Activated CD4-positive, alpha-beta T cell treated with anti-CD3 and anti-CD28 coated beads, Interleukin-2, amount 50 U/mL, for 16 hours (primary cell): ENCODE data around the gene BTG2.
"Not testable (repeated sequence)": the region's sequence is repeated elsewhere in the genome, so short reads cannot be mapped to it uniquely, and the experiment has no call there.

Source experiments
- DNase-seq: peaks from one replicate; pipeline ENCODE4 v3.0.0-alpha.2; 2020

BTG2 gene

DNA sequence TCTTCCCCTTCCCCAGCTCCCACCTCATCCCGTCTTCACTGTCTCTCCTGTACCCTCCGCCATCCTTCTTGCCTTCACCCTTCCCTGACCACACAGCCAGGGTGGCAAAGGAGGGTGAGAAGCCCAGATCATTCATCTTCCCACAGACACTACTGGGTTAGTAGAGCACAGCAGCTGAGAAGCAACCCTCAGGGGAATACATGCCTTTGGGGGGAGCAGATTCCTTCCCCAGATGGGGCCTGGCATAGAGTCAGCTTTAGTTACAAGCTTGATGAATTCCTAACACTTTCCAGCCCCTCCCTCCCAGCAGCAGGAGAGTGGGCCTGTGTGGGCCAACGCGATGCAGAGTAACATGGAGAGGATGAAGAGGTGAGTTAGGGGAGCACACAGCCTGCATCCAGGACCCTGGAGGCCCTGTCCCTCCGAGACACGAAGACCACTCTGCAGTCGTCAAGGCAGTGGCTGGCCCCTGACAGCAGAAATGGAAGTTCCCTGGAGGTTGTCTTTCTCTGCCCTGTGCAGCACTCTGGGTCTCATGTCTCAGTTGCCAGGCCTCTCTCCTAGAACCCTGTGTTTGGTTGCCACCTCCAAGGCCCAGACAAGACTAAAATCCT, 8.8 kb upstream of the BTG2 start:
- DNase-seq: no peak

DNA sequence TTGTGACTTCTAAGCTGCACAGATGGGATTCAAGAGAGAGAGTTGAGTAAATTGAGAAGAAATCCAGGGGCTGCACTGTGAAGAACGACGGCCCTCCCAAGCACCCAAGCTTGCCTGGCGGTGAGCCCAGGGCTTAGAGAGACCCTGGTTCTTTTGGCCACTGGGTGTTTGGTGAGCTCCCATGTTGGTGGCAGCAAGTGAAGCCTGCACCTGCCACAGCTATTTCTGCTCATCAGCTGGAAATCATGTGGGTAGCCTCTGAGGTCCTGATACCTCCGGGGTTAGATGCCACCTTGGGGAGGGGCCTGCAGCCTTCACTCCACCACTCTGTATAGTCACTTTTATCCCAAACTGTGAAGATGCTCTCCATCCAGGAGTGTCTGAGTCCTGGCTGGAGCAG, 6.2 kb upstream of the BTG2 start:
- DNase-seq: no peak

DNA sequence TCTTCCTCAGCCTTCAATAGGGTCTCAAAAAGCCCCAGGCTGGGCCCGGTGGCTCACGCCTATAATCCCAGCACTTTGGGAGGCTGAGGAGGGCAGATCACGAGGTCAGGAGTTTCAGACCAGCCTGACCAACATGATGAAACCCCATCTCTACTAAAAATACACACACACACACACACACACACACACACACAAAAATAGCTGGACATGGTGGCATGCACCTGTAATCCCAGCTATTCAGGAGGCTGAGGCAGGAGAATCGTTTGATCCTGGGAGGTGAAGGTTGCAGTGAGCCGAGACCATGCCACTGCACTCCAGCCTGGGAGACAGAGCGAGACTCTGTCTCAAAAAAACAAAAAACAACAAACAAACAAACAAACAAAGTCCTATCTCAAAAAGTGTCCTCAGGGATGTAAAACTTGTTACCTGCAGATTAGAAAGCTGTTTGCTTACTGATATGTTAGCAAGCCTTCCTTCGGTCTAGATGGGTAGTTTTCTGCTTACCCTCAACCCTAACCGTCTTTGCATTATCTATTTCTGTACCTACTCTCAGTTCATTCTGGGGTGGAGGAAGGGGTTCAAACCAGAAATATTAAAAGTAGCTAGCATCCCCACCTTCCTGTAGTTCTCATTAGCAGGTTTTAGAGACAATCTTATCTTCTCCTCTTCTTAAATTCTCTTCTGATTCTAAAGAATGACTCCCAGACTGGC, 5.4 kb upstream of the BTG2 start:
- DNase-seq: not testable (repeated sequence)

DNA sequence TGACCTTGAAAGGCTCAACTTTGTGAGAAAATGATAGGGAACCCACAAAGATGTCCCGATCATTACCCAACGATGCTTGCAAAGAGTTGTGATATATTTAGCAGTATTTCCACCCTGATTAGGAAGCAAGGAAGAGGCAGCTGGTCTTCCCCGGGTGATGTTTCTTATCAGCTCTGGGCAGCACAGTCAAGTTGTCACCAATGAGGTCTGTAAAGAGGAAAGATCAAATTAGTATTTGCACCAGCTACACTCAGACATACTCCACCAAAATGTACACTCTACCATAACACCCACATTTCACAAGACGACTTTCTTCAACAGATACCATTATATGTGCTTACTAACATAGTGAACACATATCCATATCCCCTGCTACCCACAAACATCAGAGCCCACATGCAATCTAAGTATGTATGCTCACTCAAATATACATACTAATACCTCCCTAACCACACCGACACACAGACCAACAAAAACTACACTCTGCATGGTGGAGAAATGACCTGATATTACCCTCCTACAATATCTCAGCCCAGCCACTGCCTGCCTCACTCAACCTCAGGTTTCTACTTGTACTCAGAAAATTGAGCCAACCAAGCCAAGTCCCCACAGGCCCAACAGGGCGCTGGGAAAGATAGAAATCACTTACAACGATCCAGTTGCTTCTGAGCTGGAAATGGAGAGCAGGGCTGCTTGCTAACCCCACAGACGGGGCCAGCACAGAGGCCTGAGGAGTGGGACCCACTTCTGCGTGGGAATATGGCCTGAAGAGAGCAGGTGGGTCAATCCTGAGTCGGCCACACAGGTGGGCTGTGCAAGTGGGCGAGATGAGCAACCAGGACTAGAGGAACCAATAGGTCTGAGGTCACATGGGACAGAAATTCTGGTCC, 4.6 kb upstream of the BTG2 start:
- no peak for DNase-seq

DNA sequence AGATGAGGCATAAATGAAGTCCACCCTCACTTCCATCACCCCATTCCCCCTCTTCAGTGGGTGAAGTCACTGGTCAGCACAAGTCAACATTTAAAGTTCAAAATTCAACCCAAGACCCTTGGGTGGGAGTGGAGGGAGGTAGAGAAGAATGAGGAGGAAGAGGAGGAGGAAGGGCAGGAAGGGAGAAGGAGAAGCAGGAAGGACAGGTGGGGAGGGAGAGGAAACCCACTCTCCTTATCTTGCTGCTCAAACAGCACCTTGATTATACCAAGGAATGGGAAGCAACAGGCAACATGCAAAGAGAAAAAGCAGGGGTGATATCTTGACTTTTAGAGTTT, 4.0 kb upstream of the BTG2 start:
- DNase-seq: no peak

DNA sequence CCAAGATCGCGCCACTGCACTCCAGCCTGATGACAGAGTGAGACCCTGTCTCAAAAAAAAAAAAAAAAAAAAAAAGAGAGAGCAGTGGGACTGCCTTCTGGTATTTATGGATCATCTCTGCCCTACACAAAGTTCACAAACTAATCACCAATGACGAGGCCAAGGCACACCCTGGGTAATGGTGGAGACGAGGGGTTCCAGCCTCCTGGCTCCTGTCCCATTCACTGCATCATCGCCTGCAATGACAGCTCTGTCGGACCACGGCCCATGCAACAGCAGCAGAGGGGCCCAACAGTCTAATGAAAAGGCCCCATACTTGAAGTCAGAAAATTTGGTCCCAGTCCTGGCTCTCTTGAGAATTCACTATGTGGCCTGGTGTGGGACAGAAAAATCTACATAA, 2.9 kb upstream of the BTG2 start:
- DNase-seq: no peak

DNA sequence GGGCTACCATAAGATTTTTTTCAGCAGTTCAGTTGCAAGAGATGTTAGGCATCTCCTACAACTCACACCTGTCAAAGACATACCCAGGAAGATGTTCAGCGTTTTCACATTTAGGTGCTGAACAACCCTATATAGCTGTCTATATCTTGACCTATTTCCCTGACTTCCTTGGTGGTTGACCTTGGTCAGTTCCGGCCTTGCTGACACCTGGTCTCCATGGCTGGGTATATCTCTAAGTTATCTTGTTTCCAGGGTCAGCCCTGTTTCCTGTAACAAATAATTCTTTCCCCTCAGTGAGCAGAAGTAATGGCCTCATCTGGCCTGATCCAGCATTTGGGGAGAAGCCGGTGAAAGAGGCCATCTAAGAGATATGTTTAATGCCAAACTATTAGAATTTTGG, 2.4 kb upstream of the BTG2 start:
- DNase-seq: no peak

DNA sequence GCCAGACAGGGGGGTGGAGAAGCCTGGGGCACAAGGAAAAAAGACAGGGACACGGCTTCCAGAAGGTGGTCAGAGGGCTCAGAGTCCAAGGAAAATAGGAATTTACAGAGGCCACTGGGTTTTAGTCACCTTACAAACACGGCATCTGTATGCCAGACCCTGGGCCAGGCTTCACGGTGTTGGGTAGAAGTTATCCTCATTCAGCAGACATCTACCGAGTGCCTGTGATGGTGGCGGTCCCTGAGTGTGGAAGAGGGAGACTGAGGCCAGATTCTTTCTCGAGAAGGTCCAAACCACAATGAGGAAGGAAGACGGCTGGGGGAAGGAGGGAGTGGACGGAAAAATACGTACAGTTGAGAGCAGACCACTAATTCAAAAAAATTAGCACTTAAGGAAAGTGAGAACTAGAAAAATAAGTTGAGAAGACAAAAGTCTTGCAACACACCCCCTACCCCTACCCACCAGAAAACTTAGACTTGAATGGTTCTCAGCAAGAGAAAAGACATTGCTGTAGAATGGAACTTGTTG, 864 bp upstream of the BTG2 start:
- no peak for DNase-seq

DNA sequence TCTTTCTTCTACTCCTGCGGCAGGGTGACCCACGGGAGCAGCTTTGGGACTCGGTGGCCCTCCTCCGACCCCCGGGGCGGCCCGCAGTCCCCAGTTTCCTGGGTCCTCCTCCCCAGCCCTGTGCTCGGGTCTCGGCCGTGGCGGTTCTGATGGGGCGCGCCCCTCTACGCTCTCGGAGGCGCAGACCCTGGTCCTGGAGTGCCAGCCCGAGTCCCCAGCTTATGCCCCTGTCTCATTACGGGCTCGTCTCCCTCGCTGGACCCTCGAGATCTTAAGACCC, 430 bp downstream of the BTG2 start:
- DNase-seq: no peak

DNA sequence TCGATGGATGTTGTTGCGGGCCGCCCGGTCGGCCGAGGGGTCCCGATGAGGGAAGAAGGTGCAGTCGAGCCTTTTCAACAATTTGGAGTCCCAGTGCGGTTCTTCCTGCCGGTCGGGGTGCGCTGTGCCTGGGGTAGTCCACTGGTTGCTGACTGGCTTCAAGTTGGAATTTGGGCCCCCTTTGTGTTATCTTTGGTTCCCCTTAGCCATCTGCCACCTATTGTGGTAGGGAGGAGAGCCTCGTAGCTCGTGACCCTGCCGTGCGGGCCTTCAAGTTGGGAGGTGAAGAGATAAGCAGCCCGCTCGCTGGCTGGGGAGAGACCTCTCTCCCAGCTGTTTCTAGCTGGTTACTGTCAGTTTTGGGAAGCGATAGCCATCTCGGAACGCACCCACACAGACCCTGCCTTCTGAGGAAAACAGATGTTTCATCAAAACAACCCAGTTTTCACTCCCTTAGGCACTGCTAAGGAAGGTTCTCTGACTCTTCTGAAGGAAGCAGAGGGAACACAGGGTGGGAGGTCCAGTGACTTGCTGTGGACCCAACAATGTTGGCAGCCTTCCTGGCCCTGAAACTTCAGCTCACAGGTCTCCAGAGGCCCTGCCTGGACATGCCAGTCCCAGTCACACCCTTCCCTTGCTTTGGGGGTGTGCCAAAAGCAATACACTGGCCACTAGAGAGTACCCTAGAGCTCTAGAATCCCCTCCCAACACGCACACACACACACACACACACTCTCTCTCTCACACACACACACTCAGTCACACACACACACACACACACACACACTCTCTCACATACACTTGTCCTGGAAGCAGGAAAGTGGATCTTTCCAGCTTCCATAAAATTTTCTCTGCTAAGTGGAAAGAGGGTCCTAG, 1.0 kb downstream of the BTG2 start:
- DNase-seq: no peak

DNA sequence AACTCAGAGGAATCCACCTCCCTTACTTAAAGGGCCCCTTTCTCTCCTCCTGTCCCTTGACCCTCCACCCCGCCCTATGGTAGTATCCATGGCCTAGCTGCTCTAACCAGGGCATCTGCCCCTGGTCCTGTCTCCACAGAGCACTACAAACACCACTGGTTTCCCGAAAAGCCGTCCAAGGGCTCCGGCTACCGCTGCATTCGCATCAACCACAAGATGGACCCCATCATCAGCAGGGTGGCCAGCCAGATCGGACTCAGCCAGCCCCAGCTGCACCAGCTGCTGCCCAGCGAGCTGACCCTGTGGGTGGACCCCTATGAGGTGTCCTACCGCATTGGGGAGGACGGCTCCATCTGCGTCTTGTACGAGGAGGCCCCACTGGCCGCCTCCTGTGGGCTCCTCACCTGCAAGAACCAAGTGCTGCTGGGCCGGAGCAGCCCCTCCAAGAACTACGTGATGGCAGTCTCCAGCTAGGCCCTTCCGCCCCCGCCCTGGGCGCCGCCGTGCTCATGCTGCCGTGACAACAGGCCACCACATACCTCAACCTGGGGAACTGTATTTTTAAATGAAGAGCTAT, 1.7 kb downstream of the BTG2 start:
- no peak for DNase-seq

DNA sequence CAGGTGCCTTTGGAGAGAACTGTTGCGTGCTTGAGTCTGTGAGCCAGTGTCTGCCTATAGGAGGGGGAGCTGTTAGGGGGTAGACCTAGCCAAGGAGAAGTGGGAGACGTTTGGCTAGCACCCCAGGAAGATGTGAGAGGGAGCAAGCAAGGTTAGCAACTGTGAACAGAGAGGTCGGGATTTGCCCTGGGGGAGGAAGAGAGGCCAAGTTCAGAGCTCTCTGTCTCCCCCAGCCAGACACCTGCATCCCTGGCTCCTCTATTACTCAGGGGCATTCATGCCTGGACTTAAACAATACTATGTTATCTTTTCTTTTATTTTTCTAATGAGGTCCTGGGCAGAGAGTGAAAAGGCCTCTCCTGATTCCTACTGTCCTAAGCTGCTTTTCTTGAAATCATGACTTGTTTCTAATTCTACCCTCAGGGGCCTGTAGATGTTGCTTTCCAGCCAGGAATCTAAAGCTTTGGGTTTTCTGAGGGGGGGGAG, 2.4 kb downstream of the BTG2 start:
- no peak for DNase-seq

DNA sequence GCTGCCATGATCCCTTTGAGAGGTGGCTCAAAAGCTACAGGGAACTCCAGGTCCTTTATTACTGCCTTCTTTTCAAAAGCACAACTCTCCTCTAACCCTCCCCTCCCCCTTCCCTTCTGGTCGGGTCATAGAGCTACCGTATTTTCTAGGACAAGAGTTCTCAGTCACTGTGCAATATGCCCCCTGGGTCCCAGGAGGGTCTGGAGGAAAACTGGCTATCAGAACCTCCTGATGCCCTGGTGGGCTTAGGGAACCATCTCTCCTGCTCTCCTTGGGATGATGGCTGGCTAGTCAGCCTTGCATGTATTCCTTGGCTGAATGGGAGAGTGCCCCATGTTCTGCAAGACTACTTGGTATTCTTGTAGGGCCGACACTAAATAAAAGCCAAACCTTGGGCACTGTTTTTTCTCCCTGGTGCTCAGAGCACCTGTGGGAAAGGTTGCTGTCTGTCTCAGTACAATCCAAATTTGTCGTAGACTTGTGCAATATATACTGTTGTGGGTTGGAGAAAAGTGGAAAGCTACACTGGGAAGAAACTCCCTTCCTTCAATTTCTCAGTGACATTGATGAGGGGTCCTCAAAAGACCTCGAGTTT, 3.1 kb downstream of the BTG2 start:
- DNase-seq: no peak

DNA sequence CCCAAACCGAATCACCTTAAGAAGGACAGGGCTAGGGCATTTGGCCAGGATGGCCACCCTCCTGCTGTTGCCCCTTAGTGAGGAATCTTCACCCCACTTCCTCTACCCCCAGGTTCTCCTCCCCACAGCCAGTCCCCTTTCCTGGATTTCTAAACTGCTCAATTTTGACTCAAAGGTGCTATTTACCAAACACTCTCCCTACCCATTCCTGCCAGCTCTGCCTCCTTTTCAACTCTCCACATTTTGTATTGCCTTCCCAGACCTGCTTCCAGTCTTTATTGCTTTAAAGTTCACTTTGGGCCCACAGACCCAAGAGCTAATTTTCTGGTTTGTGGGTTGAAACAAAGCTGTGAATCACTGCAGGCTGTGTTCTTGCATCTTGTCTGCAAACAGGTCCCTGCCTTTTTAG, 3.6 kb downstream of the BTG2 start:
- DNase-seq: no peak

DNA sequence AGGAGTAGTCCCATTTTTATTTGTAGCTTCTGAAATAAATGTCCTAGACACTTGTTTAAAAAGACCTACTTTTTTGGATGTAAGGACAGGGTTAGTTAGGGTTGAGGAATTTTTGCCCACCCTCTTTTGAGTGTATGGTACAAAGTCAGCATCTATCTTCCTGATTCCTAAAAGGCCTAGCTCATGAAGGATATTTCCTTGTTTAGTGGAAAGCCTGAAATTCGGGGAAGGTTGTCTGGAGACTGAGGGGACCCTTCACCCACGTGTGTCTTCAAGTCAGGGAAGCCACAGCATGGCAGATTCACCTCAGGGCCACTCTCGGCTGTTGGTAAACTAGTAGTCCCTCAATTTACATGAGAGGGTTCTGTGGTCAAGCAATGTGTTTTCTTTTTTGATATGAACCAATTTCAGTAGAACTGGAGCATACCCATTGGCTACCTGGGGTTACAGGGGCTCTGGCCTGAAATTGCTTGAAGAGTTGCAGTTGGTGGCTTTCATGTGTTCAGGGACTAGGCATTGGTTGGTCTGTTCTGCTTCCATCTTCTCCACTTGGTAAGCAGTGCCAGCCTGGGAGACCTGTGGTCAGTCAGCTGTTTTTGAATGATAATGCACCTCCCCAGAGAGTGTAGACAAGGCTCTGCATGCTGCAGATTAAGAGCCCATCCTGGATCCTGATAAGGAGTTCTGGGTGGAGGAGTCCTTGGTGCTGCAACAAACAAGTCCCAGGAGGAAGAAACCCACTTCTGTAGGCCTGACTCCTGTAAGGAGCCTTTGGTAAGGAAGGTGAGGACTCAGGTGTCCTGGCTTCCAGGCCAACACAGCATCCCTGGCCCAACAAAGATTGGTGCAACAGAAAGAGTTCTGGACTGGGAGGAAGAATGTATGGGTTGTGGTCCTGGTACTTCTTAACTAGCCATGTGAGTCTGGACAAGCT, 6.3 kb downstream of the BTG2 start:
- no peak for DNase-seq

DNA sequence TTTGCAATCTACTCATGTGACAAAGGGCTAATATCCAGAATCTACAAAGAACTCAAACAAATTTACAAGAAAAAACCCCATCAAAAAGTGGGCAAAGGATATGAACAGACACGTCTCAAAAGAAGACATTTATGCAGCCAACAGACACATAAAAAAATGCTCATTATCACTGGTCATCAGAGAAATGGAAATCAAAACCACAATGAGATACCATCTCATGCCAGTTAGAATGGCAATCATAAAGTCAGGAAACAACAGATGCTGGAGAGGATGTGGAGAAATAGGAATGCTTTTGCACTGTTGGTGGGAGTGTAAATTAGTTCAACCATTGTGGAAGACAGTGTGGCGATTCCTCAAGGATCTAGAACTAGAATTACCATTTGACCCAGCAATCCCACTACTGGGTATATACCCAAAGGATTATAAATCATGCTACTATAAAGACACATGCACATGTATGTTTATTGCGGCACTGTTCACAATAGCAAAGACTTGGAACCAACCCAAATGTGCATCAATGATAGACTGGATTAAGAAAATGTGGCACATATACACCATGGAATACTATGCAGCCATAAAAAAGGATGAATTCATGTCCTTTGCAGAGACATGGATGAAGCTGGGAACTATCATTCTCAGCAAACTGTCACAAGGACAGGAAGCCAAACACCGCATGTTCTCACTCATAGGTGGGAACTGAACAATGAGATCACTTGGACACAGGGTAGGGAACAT, 8.9 kb downstream of the BTG2 start:
- not testable (repeated sequence) for DNase-seq

DNA sequence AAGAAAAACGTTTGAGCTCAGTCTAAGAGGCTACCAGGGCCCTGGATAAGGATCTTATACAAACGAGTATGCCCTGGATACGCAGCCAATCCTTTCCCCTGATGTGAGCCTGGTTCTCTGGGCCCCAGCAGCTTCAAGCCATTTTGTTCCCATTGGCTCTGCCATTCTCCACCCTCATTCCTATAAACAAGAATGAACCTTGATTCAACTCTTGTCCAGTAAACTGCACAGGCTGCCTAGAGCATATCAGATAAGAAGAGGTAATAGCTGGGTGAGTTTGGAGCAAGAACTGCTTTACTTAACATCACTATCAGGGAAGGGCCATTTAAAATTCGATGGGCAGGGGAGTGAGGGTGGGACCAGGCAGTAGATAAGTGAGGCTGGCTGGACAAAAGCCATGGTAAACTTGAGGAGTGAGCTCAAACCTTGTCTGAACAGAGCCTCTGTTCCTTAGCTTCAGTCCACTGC, 11.3 kb downstream of the BTG2 start:
- DNase-seq: no peak

DNA sequence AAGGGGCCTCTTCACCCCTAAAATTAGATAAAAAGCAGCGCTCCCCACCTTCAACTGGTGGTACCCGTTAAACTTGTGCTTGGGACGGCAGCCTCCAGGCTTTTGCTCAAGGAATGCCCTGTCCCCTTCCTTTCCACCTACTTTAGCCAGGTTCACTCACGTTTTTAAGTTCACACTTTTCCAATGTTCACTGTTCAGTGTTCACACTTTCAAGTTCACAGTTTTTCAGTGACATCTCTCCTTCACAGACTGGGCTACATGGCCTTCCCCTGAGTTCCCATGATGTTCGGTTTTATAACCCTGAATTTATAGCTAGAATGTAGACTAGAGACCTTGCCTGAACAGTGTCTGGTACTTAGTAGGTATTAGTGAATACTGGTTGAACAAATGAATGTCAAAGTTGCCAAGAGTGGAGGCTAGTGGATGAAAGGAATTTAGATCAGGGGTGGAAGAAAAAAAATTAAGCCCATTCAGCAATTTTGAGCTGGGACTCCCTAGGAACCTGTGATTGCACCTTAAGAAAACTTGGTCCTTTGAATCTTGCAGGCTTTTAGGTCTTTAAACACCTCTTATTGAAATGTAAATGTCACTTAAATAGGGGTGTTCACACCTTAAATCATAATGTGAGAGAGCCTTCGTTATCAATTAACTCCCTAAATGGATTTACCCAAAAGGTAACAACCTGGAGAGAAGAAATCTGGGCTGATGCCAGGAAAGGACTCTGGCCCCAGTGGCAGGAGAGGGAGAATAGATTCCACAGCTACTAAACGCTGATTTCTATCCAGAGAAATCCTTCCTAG, 12.3 kb downstream of the BTG2 start:
- DNase-seq: no peak

DNA sequence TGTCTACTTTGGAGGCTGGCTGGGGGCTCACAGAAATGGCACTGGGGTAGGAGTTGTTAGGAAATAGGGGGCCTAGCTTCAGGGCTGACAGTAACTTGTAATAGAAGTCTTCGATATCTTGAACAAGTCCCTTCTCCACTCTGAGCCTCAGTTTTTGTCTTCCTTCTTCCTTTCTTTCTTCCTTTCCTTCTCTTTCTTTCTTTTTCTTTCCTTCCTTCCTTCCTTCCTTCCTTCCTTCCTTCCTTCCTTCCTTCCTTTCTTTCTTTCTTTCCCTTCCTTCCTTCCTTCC, 12.9 kb downstream of the BTG2 start:
- no peak for DNase-seq
